IMR-90 (cell line): ENCODE results near the gene MXD4. TPM values are rescaled to one million over a fixed set of nuclear protein-coding genes. Genes with fewer than 3 reads are reported as not detected.

Experiments
- ATAC-seq: fragments of 200-7000 bp; cut with Tn5 transposase; 2 replicates; pipeline ENCODE4 v1.9.1; 2020; ENCODE audit warnings: low read depth, mild to moderate bottlenecking, moderate library complexity
- BruUV-seq: library from RNA; stranded (reverse); fragments of 400-500 nt; replicated peaks from 2 replicates; lab custom pipeline; 2021; lab: Mats Ljungman, UMichigan
- CTCF ChIA-PET: fragments of 300-600 bp; formaldehyde crosslinking; extraction: SDS; loops from one replicate; lab custom pipeline; 2021; ENCODE audit warnings: antibody characterized with exemption; lab: Yijun Ruan, JAX
- POLR2A ChIA-PET: fragments of 300-600 bp; sonication (Branson Sonifier 250); formaldehyde crosslinking; loops from one replicate; lab custom pipeline; 2022; ENCODE audit warnings: antibody characterized with exemption; ENCODE audit not compliant: unreplicated experiment; lab: Charles Lee
- DNase-seq: peaks from one replicate; pipeline ENCODE4 v3.0.0; 2013
- H2AFZ ChIP-seq: replicated peaks from 2 replicates; pipeline ENCODE3; 2013; ENCODE audit warnings: low read length, mild to moderate bottlenecking; ENCODE audit not compliant: poor library complexity
- H2AK5ac ChIP-seq: 2 replicates; pipeline ENCODE4 v1.6.1; 2013; ENCODE audit warnings: low read depth, low read length, inconsistent platforms
- H2AK9ac ChIP-seq: replicated peaks from 2 replicates; pipeline ENCODE3; 2013; ENCODE audit warnings: mild to moderate bottlenecking, low read depth, low read length, moderate library complexity; ENCODE audit not compliant: poor library complexity
- H2BK120ac ChIP-seq: 2 replicates; pipeline ENCODE4 v1.6.1; 2013; ENCODE audit warnings: low read depth, low read length, inconsistent platforms
- H2BK15ac ChIP-seq: 3 replicates; pipeline ENCODE4 v1.6.1; 2013; ENCODE audit warnings: low read depth, low read length, inconsistent platforms
- H2BK20ac ChIP-seq: 2 replicates; pipeline ENCODE4 v1.6.1; 2013; ENCODE audit warnings: low read depth, mild to moderate bottlenecking, inconsistent platforms, low read length, moderate library complexity
- H2BK5ac ChIP-seq: 2 replicates; pipeline ENCODE4 v1.6.1; 2013; ENCODE audit warnings: mild to moderate bottlenecking, low read depth, low read length, inconsistent platforms; ENCODE audit not compliant: poor library complexity, severe bottlenecking
- H3K14ac ChIP-seq: replicated peaks from 2 replicates; pipeline ENCODE4 v1.6.1; 2013; ENCODE audit warnings: low read depth, low read length, inconsistent platforms
- H3K18ac ChIP-seq: 2 replicates; pipeline ENCODE4 v1.6.1; 2013; ENCODE audit warnings: low read depth, low read length, control low read depth
- H3K23ac ChIP-seq: 2 replicates; pipeline ENCODE4 v1.6.1; 2013; ENCODE audit warnings: low read depth, low read length, inconsistent platforms
- H3K27ac ChIP-seq: 2 replicates; pipeline ENCODE4 v1.5.1; 2013; ENCODE audit warnings: mild to moderate bottlenecking, control low read depth, low read length; ENCODE audit not compliant: insufficient read depth
- H3K27me3 ChIP-seq: 2 replicates; pipeline ENCODE4 v1.6.1; 2013; ENCODE audit warnings: low read length; ENCODE audit not compliant: control insufficient read depth, insufficient read depth
- H3K36me3 ChIP-seq: 2 replicates; pipeline ENCODE4 v1.6.1; 2013; ENCODE audit warnings: low read length, mixed read lengths; ENCODE audit not compliant: control insufficient read depth, insufficient read depth
- H3K4ac ChIP-seq: 2 replicates; pipeline ENCODE4 v1.6.1; 2013; ENCODE audit warnings: low read depth, low read length, inconsistent platforms
- H3K4me1 ChIP-seq: 2 replicates; pipeline ENCODE4 v1.6.1; 2013; ENCODE audit warnings: low read length, mixed read lengths; ENCODE audit not compliant: control insufficient read depth, insufficient read depth
- H3K4me2 ChIP-seq: 2 replicates; pipeline ENCODE4 v1.6.1; 2013; ENCODE audit warnings: low read depth, mild to moderate bottlenecking, control low read depth, low read length, moderate library complexity
- H3K4me3 ChIP-seq: 2 replicates; pipeline ENCODE4 v1.5.1; 2013; ENCODE audit warnings: low read depth, mild to moderate bottlenecking, control low read depth, low read length, moderate library complexity; ENCODE audit not compliant: insufficient read depth
- H3K56ac ChIP-seq: 2 replicates; pipeline ENCODE4 v1.6.1; 2013; ENCODE audit warnings: low read length, inconsistent platforms; ENCODE audit not compliant: insufficient read depth; ENCODE audit errors: extremely low read depth
- H3K79me1 ChIP-seq, 2 experiments: 2 replicates each; pipeline ENCODE4 v1.6.1; 2013; ENCODE audit warnings: low read length in 2 of 2, inconsistent platforms in 1 of 2, low read depth in 1 of 2
- H3K9ac ChIP-seq: 2 replicates; pipeline ENCODE4 v1.6.1; 2013; ENCODE audit warnings: low read depth, low read length, control low read depth
- H3K9me1 ChIP-seq: 2 replicates; pipeline ENCODE4 v1.6.1; 2013; ENCODE audit warnings: low read length, inconsistent platforms; ENCODE audit not compliant: insufficient read depth
- H3K9me3 ChIP-seq: 2 replicates; pipeline ENCODE4 v1.6.1; 2013; ENCODE audit warnings: low read length; ENCODE audit not compliant: control insufficient read depth, insufficient read depth
- H4K20me1 ChIP-seq: 2 replicates; pipeline ENCODE4 v1.6.1; 2013; ENCODE audit warnings: low read length, inconsistent platforms; ENCODE audit not compliant: insufficient read depth
- H4K5ac ChIP-seq: 2 replicates; pipeline ENCODE4 v1.6.1; 2013; ENCODE audit warnings: mild to moderate bottlenecking, low read depth, low read length, control low read depth
- H4K8ac ChIP-seq, 2 experiments: 2 replicates each; pipeline ENCODE4 v1.6.1; 2013; ENCODE audit warnings: low read depth in 2 of 2, low read length in 2 of 2, control low read depth in 1 of 2, inconsistent platforms in 1 of 2
- H4K91ac ChIP-seq: 2 replicates; pipeline ENCODE4 v1.6.1; 2013; ENCODE audit warnings: low read depth, low read length, inconsistent platforms; ENCODE audit not compliant: insufficient read depth
- BHLHE40 ChIP-seq: fragments of 150-350 bp; IDR thresholded peaks from 2 replicates; pipeline ENCODE4 v1.6.1; 2016; ENCODE audit warnings: mild to moderate bottlenecking, low read depth, low read length
- CEBPB ChIP-seq: IDR thresholded peaks from 2 replicates; pipeline ENCODE4 v1.6.1; 2012; ENCODE audit warnings: low read depth, low read length, improper control_type of control experiment
- CHD1 ChIP-seq: IDR thresholded peaks from 2 replicates; pipeline ENCODE4 v1.6.1; 2012; ENCODE audit warnings: low read depth, low read length, improper control_type of control experiment
- CTCF ChIP-seq: conservative IDR thresholded peaks from 2 replicates; pipeline ENCODE4 v1.5.1; 2012; ENCODE audit warnings: mild to moderate bottlenecking, low read depth, low read length, improper control_type of control experiment
- ELK1 ChIP-seq: fragments of 150-350 bp; IDR thresholded peaks from 2 replicates; pipeline ENCODE4 v1.6.1; 2016; ENCODE audit warnings: low read depth, mild to moderate bottlenecking, low read length, moderate library complexity, borderline replicate concordance
- FOS ChIP-seq: fragments of 150-350 bp; IDR thresholded peaks from 2 replicates; pipeline ENCODE4 v1.6.1; 2016; ENCODE audit warnings: low read depth, low read length
- MAFK ChIP-seq: IDR thresholded peaks from 2 replicates; pipeline ENCODE4 v1.6.1; 2012; ENCODE audit warnings: low read depth, low read length, improper control_type of control experiment
- MAZ ChIP-seq: IDR thresholded peaks from 2 replicates; pipeline ENCODE4 v1.6.1; 2012; ENCODE audit warnings: low read depth, mild to moderate bottlenecking, low read length, improper control_type of control experiment, moderate library complexity, borderline replicate concordance
- MXI1 ChIP-seq: IDR thresholded peaks from 2 replicates; pipeline ENCODE4 v1.6.1; 2012; ENCODE audit warnings: low read depth, mild to moderate bottlenecking, low read length, moderate library complexity, borderline replicate concordance
- NFE2L2 ChIP-seq: fragments of 150-350 bp; IDR thresholded peaks from 2 replicates; pipeline ENCODE4 v1.6.1; 2016; ENCODE audit warnings: low read depth, mild to moderate bottlenecking, low read length
- RAD21 ChIP-seq: IDR thresholded peaks from 2 replicates; pipeline ENCODE4 v1.6.1; 2012; ENCODE audit warnings: low read length, improper control_type of control experiment
- RFX5 ChIP-seq: IDR thresholded peaks from 2 replicates; pipeline ENCODE4 v1.8.0; 2012; ENCODE audit warnings: low read depth, mild to moderate bottlenecking, low read length, moderate library complexity
- SMC3 ChIP-seq: fragments of 150-350 bp; IDR thresholded peaks from 2 replicates; pipeline ENCODE4 v1.6.1; 2016; ENCODE audit warnings: low read depth, mild to moderate bottlenecking, antibody characterized with exemption, low read length, moderate library complexity
- USF2 ChIP-seq: fragments of 150-350 bp; IDR thresholded peaks from 2 replicates; pipeline ENCODE4 v1.6.1; 2017; ENCODE audit warnings: mild to moderate bottlenecking, antibody characterized with exemption, low read length, low read depth
- WGBS, 2 experiments: methylation state at CpG; one replicate each; pipeline versions ENCODE4 v1.1.5 to v1.1.7; 2013; ENCODE audit warnings: missing lambda C conversion rate in 2 of 2; ENCODE audit not compliant: insufficient read length in 1 of 2; ENCODE audit errors: extremely low coverage in 2 of 2; 5-methylcytosine and 5-hydroxymethylcytosine counted together
- dilution Hi-C: fragments of 300-500 bp; cut with HindIII; formaldehyde crosslinking; loops from one replicate; pipeline ENCODE4 v1.14.3; 2018; ENCODE audit warnings: low sequenced_read_pairs; ENCODE audit not compliant: unreplicated experiment
- in situ Hi-C: fragments of 300-500 bp; cut with MboI; formaldehyde crosslinking; loops from 3 replicates; pipeline ENCODE4 v1.14.3; 2019; ENCODE audit warnings: low sequenced_read_pairs, inconsistent platforms, mixed read lengths
- intact Hi-C: fragments of 100-400 bp; cut with micrococcal nuclease; formaldehyde crosslinking; loops from 2 replicates; pipeline ENCODE4 v1.10.0; 2022
- polyA plus RNA-seq, 3 experiments: library from polyadenylated mRNA; depleted of rRNA; stranded (reverse); fragments of >200 nt; gene quantifications; 2 replicates each; pipeline ENCODE4 v1.2.3, GENCODE V29; 2012; ENCODE audit warnings: low replicate concordance in 1 of 3
- total RNA-seq: library from RNA; depleted of rRNA; stranded (reverse); fragments of >200 nt; gene quantifications from 2 replicates; pipeline ENCODE4 v1.2.3, GENCODE V29; 2012

The MXD4 gene
- total and polyA plus RNA-seq, 2 of the 4 experiments (the other 2 are of a cell fraction) = 22.8 to 54.4 TPM

GRCh38 chr4:2251795-2252529, 9.9 kb downstream of the MXD4 start:
- Histone ChIP-seq H4K20me1 (peaks cover 54% of the 10 kb centered on the region), H2AK5ac (no peak overlapping the region), H3K27me3 (no peaks in the 10 kb centered on the region), H3K23ac (no peak overlapping the region), H3K36me3 (peaks cover 68% of the 10 kb centered on the region), H3K4me2 (no peak overlapping the region), H3K4ac (no peak overlapping the region), H3K14ac (no peak overlapping the region), H2AFZ (no peak overlapping the region), H4K8ac (no peak overlapping the region), H4K5ac (no peak overlapping the region), H3K56ac (no peak overlapping the region), H4K91ac (no peak overlapping the region), H2BK5ac (no peak overlapping the region), H3K4me1 (peaks cover 1% of the 10 kb centered on the region; the same call in 1 of the 2 replicates), H3K9ac (no peak overlapping the region), H3K18ac (no peak overlapping the region), H3K27ac (no peak overlapping the region), H2BK15ac (no peak overlapping the region), H2BK20ac (no peak overlapping the region), H3K9me3 (no peaks in the 10 kb centered on the region), H2BK120ac (no peak overlapping the region), H2AK9ac (no peak overlapping the region), H3K4me3 (no peak overlapping the region), H3K79me1 (peaks cover 7 to 31% of the 10 kb centered on the region in 2 experiments; a peak in 3 of 4 replicates), H3K9me1 (0 out of 2 replicates have a peak, but pooled peaks cover 3% of the 10 kb centered on the region)
- TF ChIP-seq MXI1 (no peak), CTCF (no peak), USF2 (no peak), NFE2L2 (no peak), ELK1 (no peak), MAZ (no peak), CEBPB (no peak), RFX5 (no peak), MAFK (no peak), RAD21 (no peak), CHD1 (no peak), BHLHE40 (no peak), FOS (no peak), SMC3 (no peak)
- CTCF ChIA-PET = no interaction called here
- ATAC-seq = no peak
- WGBS, 2 experiments = 99% methylated on average over 6 of the region's 16 CpGs; no CpG with 5 or more reads in 1 of the 2 experiments
- in situ Hi-C loops = no loop called here
- DNase-seq = no peak
- BruUV-seq = no TSS peak
- POLR2A ChIA-PET = no interaction called here
- intact Hi-C loops = no loop called here
- dilution Hi-C loops = no loop called here
